Panc1 (cell line): ENCODE results near the gene ZBTB46. TPM values are rescaled to one million over a fixed set of nuclear protein-coding genes. Genes with fewer than 3 reads are reported as not detected.

Source experiments
- ATAC-seq: fragments of 200-7000 bp; cut with Tn5 transposase; 2 replicates; pipeline ENCODE4 v1.9.1; 2020; ENCODE audit warnings: mild to moderate bottlenecking, moderate library complexity
- BruUV-seq: library from RNA; stranded (reverse); fragments of 400-500 nt; replicated peaks from 2 replicates; lab custom pipeline; 2021; lab: Mats Ljungman, UMichigan
- CTCF ChIA-PET: fragments of 300-600 bp; sonication (Branson Sonifier 250); formaldehyde crosslinking; loops from one replicate; lab custom pipeline; 2022; ENCODE audit warnings: antibody characterized with exemption; lab: Charles Lee
- POLR2A ChIA-PET: fragments of 300-600 bp; sonication (Branson Sonifier 250); formaldehyde crosslinking; loops from one replicate; lab custom pipeline; 2022; ENCODE audit warnings: antibody characterized with exemption; lab: Charles Lee
- DNase-seq: peaks from one replicate; pipeline ENCODE4 v3.0.0-alpha.2; 2010; ENCODE audit warnings: low read depth, low spot score
- H3K27ac ChIP-seq: 2 replicates; pipeline ENCODE4 v1.5.1; 2011; ENCODE audit warnings: mild to moderate bottlenecking, low read length, inconsistent platforms
- H3K27me3 ChIP-seq: fragments of 200-500 bp; sonication (Bioruptor generic); 2 replicates; pipeline ENCODE4 v1.6.0; 2014; ENCODE audit warnings: low read length, inconsistent platforms; ENCODE audit not compliant: control insufficient read depth, insufficient read depth
- H3K36me3 ChIP-seq: fragments of 200-500 bp; sonication (Bioruptor generic); 2 replicates; pipeline ENCODE4 v1.5.1; 2014; ENCODE audit warnings: inconsistent platforms, mild to moderate bottlenecking, low read length, moderate library complexity; ENCODE audit not compliant: control insufficient read depth, insufficient read depth
- H3K4me1 ChIP-seq: 2 replicates; pipeline ENCODE4 v1.5.1; 2011; ENCODE audit warnings: inconsistent platforms, mild to moderate bottlenecking, low read length, moderate library complexity; ENCODE audit not compliant: control insufficient read depth, insufficient read depth
- H3K4me3 ChIP-seq, 2 experiments: 2 replicates each; pipeline ENCODE4 v1.5.1; 2011 to 2012; ENCODE audit warnings: low read depth in 2 of 2, low read length in 2 of 2, mild to moderate bottlenecking in 2 of 2, inconsistent platforms in 1 of 2, moderate library complexity in 1 of 2
- H3K9me3 ChIP-seq: fragments of 200-500 bp; sonication (Bioruptor generic); 2 replicates; pipeline ENCODE4 v1.5.1; 2014; ENCODE audit warnings: low read depth, mild to moderate bottlenecking, inconsistent platforms, low read length, moderate library complexity; ENCODE audit not compliant: control insufficient read depth, insufficient read depth
- CTCF ChIP-seq: fragments of 450-650 bp; IDR thresholded peaks from 2 replicates; pipeline ENCODE4 v1.5.1; 2017; ENCODE audit warnings: mild to moderate bottlenecking
- POLR2AphosphoS5 ChIP-seq: IDR thresholded peaks from 2 replicates; pipeline ENCODE4 v1.6.1; 2012; ENCODE audit warnings: mild to moderate bottlenecking, low read depth, low read length, moderate library complexity
- SIN3A ChIP-seq: IDR thresholded peaks from 2 replicates; pipeline ENCODE4 v1.6.1; 2012; ENCODE audit warnings: low read depth, mild to moderate bottlenecking, low read length, moderate library complexity, borderline replicate concordance; ENCODE audit not compliant: insufficient read depth
- TCF7L2 ChIP-seq: IDR thresholded peaks from 2 replicates; pipeline ENCODE4 v1.6.1; 2011; ENCODE audit warnings: mild to moderate bottlenecking, low read depth, low read length, inconsistent platforms
- in situ Hi-C: cut with HindIII; loops from 2 replicates; pipeline ENCODE4 v1.10.0; 2016; ENCODE audit warnings: low sequenced_read_pairs, low pct_unique_long_range_greater_than_20kb
- intact Hi-C: fragments of 100-400 bp; cut with micrococcal nuclease; formaldehyde crosslinking; loops from one replicate; pipeline ENCODE4 v1.10.0; 2022; ENCODE audit not compliant: unreplicated experiment
- total RNA-seq: library from RNA; stranded (reverse); gene quantifications from one replicate; pipeline ENCODE4 v1.2.1, GENCODE V29; 2021; ENCODE audit not compliant: unreplicated experiment
- TF ChIP-seq, protein P1 (sequence below), 2 experiments: IDR thresholded peaks; 2 replicates each; pipeline ENCODE4 v1.6.1; 2011 to 2012; ENCODE audit warnings: low read depth in 2 of 2, control low read depth in 1 of 2, low read length in 1 of 2, mild to moderate bottlenecking in 1 of 2, moderate library complexity in 1 of 2; ENCODE audit not compliant: insufficient read depth in 1 of 2

Gene ZBTB46
- total RNA-seq, 1 experiment from 2014 or later = 15.2 TPM

DNA sequence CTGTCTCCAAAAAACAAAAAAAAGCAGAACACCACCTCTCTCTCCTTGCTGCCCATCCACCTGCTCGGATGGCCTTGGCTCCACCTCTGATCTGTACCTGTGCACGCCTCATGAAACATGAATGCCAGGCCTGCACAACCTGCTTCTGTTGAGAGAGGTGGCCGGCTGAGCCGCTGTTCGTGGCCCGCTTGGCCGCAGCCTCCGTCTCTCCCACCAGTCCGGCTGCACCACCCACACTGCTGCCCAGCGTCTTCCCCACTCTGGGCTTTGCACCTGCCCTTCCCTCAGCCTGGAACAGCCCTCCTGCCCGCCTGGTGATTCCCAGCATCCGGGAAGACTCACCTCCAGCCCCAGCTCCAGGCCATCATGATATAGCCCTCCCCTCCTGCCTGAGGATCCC lies 12.2 kb upstream of the ZBTB46 start:
- CTCF ChIA-PET = no interaction called here
- no peak for ATAC-seq

GRCh38 chr20:63842258-63842657 lies 11.2 kb upstream of the ZBTB46 start:
- H3K4me1 ChIP-seq = peaks cover 23% of the 10 kb centered on the region
- CTCF ChIA-PET = no interaction called here

More for the DNA sequence above, 12.2 kb upstream of the ZBTB46 start:
- no peak for DNase-seq
- Histone ChIP-seq H3K4me3 (no peak overlapping the region), H3K27ac (no peak overlapping the region), H3K36me3 (no peaks in the 10 kb centered on the region), H3K27me3 (no peaks in the 10 kb centered on the region), H3K4me1 (peaks cover 33% of the 10 kb centered on the region), H3K9me3 (no peaks in the 10 kb centered on the region)
- intact Hi-C loops = no loop called here
- TF ChIP-seq TCF7L2 = no peak
- TF ChIP-seq, protein P1, sequence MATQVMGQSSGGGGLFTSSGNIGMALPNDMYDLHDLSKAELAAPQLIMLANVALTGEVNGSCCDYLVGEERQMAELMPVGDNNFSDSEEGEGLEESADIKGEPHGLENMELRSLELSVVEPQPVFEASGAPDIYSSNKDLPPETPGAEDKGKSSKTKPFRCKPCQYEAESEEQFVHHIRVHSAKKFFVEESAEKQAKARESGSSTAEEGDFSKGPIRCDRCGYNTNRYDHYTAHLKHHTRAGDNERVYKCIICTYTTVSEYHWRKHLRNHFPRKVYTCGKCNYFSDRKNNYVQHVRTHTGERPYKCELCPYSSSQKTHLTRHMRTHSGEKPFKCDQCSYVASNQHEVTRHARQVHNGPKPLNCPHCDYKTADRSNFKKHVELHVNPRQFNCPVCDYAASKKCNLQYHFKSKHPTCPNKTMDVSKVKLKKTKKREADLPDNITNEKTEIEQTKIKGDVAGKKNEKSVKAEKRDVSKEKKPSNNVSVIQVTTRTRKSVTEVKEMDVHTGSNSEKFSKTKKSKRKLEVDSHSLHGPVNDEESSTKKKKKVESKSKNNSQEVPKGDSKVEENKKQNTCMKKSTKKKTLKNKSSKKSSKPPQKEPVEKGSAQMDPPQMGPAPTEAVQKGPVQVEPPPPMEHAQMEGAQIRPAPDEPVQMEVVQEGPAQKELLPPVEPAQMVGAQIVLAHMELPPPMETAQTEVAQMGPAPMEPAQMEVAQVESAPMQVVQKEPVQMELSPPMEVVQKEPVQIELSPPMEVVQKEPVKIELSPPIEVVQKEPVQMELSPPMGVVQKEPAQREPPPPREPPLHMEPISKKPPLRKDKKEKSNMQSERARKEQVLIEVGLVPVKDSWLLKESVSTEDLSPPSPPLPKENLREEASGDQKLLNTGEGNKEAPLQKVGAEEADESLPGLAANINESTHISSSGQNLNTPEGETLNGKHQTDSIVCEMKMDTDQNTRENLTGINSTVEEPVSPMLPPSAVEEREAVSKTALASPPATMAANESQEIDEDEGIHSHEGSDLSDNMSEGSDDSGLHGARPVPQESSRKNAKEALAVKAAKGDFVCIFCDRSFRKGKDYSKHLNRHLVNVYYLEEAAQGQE (IDR thresholded peaks at IDR 0.05; ENCODE audit: insufficient read depth in 1 of 2, low read depth in 2 of 2, low read length in 1 of 2) = no peak
- no peak for TF ChIP-seq POLR2AphosphoS5
- TF ChIP-seq SIN3A = no peak
- no peak for TF ChIP-seq CTCF
- in situ Hi-C loops = no loop called here
- POLR2A ChIA-PET = no interaction called here
- BruUV-seq = no TSS peak

More at GRCh38 chr20:63842258-63842657, 11.2 kb upstream of the ZBTB46 start:
- BruUV-seq = no TSS peak
- Histone ChIP-seq H3K4me3 (no peak overlapping the region), H3K36me3 (no peaks in the 10 kb centered on the region), H3K27me3 (no peaks in the 10 kb centered on the region), H3K27ac (no peak overlapping the region), H3K9me3 (no peaks in the 10 kb centered on the region)
- TF ChIP-seq CTCF = no peak
- TF ChIP-seq SIN3A = no peak
- TF ChIP-seq TCF7L2 = no peak
- no peak for TF ChIP-seq POLR2AphosphoS5
- TF ChIP-seq, protein P1 (IDR thresholded peaks at IDR 0.05; ENCODE audit: insufficient read depth in 1 of 2, low read depth in 2 of 2, low read length in 1 of 2) = no peak
- in situ Hi-C loops (no loop called here), intact Hi-C loops (no loop called here)
- ATAC-seq = no peak
- no peak for DNase-seq
- POLR2A ChIA-PET = no interaction called here
